Neural cell (in vitro differentiated cells): ENCODE measurements around the gene LHX4. TPM values are rescaled to one million over a fixed set of nuclear protein-coding genes. Genes with fewer than 3 reads are reported as not detected.

Source experiments
- H2AFZ ChIP-seq: fragments of 200-600, 300-800 bp; sonication (generic), shearing (Covaris generic); 2 replicates; pipeline ENCODE4 v1.6.0; 2014; ENCODE audit warnings: low read depth, mild to moderate bottlenecking, antibody characterized with exemption, low read length, moderate library complexity
- H3F3A ChIP-seq: fragments of 200-600 bp; shearing (Covaris generic); 2 replicates; pipeline ENCODE4 v1.6.1; 2016; ENCODE audit warnings: mild to moderate bottlenecking, moderate library complexity, mixed read lengths, antibody characterized with exemption, low read length; ENCODE audit not compliant: insufficient read depth, poor library complexity, severe bottlenecking
- H3K27ac ChIP-seq: fragments of 200-600, 300-800 bp; sonication (generic), shearing (Covaris generic); 2 replicates; pipeline ENCODE4 v1.5.1; 2014; ENCODE audit warnings: mild to moderate bottlenecking, low read length, moderate library complexity
- H3K27me3 ChIP-seq: fragments of 300-800, 200-600 bp; sonication (generic), shearing (Covaris generic); 2 replicates; pipeline ENCODE4 v1.6.0; 2014; ENCODE audit warnings: mild to moderate bottlenecking, low read depth, low read length, moderate library complexity; ENCODE audit not compliant: insufficient read depth
- H3K36me3 ChIP-seq: fragments of 300-800, 200-600 bp; sonication (generic), shearing (Covaris generic); 2 replicates; pipeline ENCODE4 v1.5.1; 2014; ENCODE audit warnings: mild to moderate bottlenecking, antibody characterized with exemption, low read length, moderate library complexity; ENCODE audit not compliant: insufficient read depth
- H3K4me2 ChIP-seq: fragments of 300-800, 200-600 bp; sonication (generic), shearing (Covaris generic); 2 replicates; pipeline ENCODE4 v1.6.0; 2014; ENCODE audit warnings: mild to moderate bottlenecking, low read length
- H3K4me3 ChIP-seq: fragments of 300-800, 200-600 bp; sonication (generic), shearing (Covaris generic); 2 replicates; pipeline ENCODE4 v1.5.1; 2014; ENCODE audit warnings: mild to moderate bottlenecking, low read length, moderate library complexity
- H3K79me2 ChIP-seq: fragments of 200-600 bp; shearing (Covaris generic); replicated peaks from 2 replicates; pipeline ENCODE4 v1.6.0; 2014; ENCODE audit warnings: mild to moderate bottlenecking, low read length, moderate library complexity; ENCODE audit not compliant: insufficient read depth
- H3K9ac ChIP-seq: fragments of 300-800, 200-600 bp; sonication (generic), shearing (Covaris generic); 2 replicates; pipeline ENCODE4 v1.6.1; 2016; ENCODE audit warnings: mild to moderate bottlenecking, low read length, mixed read lengths
- H3K9me2 ChIP-seq: fragments of 200-600 bp; shearing (Covaris generic); 2 replicates; pipeline ENCODE4 v1.6.1; 2016; ENCODE audit warnings: mild to moderate bottlenecking, low read length, mixed read lengths; ENCODE audit not compliant: insufficient read depth
- H3K9me3 ChIP-seq: fragments of 200-600, 300-800 bp; sonication (generic), shearing (Covaris generic); 2 replicates; pipeline ENCODE4 v1.6.1; 2016; ENCODE audit warnings: mild to moderate bottlenecking, mixed run types, low read length, moderate library complexity, mixed read lengths
- H4K20me1 ChIP-seq: fragments of 200-600 bp; shearing (Covaris generic); 2 replicates; pipeline ENCODE4 v1.6.1; 2016; ENCODE audit warnings: mild to moderate bottlenecking, mixed run types; ENCODE audit not compliant: insufficient read depth
- EP300 ChIP-seq: fragments of 450-650 bp; conservative IDR thresholded peaks from 2 replicates; pipeline ENCODE4 v1.6.1; 2014; ENCODE audit warnings: antibody characterized with exemption, mild to moderate bottlenecking, moderate library complexity; ENCODE audit not compliant: poor library complexity, severe bottlenecking
- EZH2 ChIP-seq: fragments of 200-600, 300-800 bp; shearing (Covaris generic), sonication (generic); IDR thresholded peaks from 2 replicates; pipeline ENCODE4 v1.6.1; 2014; ENCODE audit warnings: antibody characterized with exemption, low read length, borderline replicate concordance, mild to moderate bottlenecking; ENCODE audit not compliant: insufficient read depth, poor library complexity, severe bottlenecking
- MXI1 ChIP-seq: fragments of 450-650 bp; conservative IDR thresholded peaks from 2 replicates; pipeline ENCODE4 v1.6.1; 2014; ENCODE audit warnings: antibody characterized with exemption, mild to moderate bottlenecking; ENCODE audit not compliant: poor library complexity, severe bottlenecking
- POLR2AphosphoS5 ChIP-seq: IDR thresholded peaks from 2 replicates; pipeline ENCODE4 v1.6.1; 2012
- RAD21 ChIP-seq: fragments of 450-650 bp; conservative IDR thresholded peaks from 2 replicates; pipeline ENCODE4 v1.6.1; 2014; ENCODE audit warnings: antibody characterized with exemption, mild to moderate bottlenecking, moderate library complexity
- REST ChIP-seq: IDR thresholded peaks from 2 replicates; pipeline ENCODE4 v1.6.1; 2012; ENCODE audit warnings: borderline replicate concordance
- SMC3 ChIP-seq: fragments of 450-650 bp; conservative IDR thresholded peaks from 2 replicates; pipeline ENCODE4 v1.6.1; 2014; ENCODE audit warnings: antibody characterized with exemption, mild to moderate bottlenecking, moderate library complexity; ENCODE audit not compliant: poor library complexity
- TAF1 ChIP-seq: IDR thresholded peaks from 2 replicates; pipeline ENCODE4 v1.6.1; 2012; ENCODE audit warnings: low read depth
- polyA plus RNA-seq: library from polyadenylated mRNA; depleted of rRNA; stranded (reverse); fragments of >200 nt; gene quantifications from 2 replicates; pipeline ENCODE4 v1.2.3, GENCODE V29; 2014
- TF ChIP-seq, protein P1 (sequence below): fragments of 450-650 bp; IDR thresholded peaks from 2 replicates; pipeline ENCODE4 v1.5.1; 2014; ENCODE audit warnings: antibody characterized with exemption, mild to moderate bottlenecking, moderate library complexity; ENCODE audit not compliant: poor library complexity, severe bottlenecking

LHX4 gene
- polyA plus RNA-seq, 1 donor from 2014 or later = not detected

DNA sequence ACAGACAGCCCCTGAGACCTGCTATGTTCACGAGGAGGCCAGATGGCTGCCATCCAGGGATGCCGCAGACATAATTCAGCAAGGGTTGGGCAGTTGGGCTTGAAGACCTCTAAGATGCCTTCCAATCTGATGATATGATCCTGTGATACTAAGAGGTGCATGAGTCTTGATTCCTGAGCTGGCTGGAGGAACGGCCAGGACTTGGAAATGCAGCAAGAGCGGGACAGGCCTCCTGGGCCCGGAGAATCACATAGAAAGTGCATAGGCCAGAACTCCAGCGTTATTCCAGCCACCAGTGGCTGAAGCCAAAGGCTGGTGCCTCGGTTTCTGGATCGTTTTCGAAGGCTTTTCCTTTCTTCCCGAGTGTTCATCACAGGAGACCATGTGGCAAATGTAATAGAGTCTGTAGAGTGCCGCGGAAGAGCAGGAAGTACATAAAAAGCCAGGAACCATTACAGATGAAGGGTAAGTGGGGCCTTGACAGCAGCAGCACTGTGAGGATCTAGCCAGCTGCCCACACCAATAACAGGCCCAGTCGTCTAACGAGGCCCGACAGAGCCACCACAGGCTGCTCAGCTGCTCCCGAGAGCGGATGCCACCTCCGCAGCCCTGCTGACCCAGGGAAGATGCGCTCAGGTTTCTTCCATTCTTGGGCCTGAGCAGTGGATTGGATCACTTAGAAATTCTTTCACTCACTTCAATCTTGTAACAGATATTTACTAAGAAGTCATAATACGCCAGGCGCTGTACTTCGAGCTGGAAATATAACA lies 14.0 kb upstream of the LHX4 start:
- no peaks in the 10 kb centered on the region for H3K36me3 ChIP-seq
- H4K20me1 ChIP-seq = no peaks in the 10 kb centered on the region
- no peaks in the 10 kb centered on the region for H3K79me2 ChIP-seq
- H3K9ac ChIP-seq = no peak overlapping the region
- no peak for TF ChIP-seq TAF1
- no peak for TF ChIP-seq REST
- no peak for TF ChIP-seq MXI1
- TF ChIP-seq EZH2 = no peak
- no peaks in the 10 kb centered on the region for H3K27me3 ChIP-seq
- H3K4me3 ChIP-seq = no peak overlapping the region
- H3F3A ChIP-seq = no peaks in the 10 kb centered on the region
- no peak overlapping the region for H3K4me2 ChIP-seq
- H2AFZ ChIP-seq = no peak overlapping the region
- H3K9me3 ChIP-seq = no peaks in the 10 kb centered on the region
- no peak overlapping the region for H3K27ac ChIP-seq
- H3K9me2 ChIP-seq = no peaks in the 10 kb centered on the region

DNA sequence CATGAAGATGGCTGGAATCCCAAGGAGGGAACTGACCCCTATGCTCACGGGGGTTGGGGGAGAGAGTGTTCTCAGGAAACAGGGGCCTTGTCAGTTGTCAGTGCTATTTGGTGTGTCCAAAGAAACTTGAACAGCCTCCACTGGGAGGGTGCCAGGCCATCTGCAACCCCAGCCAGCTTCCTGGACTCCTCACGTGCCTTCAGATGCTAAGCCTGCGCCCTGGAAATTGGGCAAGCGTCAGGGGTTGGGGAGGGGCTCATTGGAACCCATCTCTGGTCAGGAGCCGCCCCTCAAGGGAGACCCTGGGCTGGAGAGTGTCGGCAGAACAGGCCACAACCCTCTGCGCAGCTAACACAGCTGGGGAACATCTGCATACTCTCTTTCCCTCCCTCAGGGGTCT lies 13.1 kb upstream of the LHX4 start:
- Histone ChIP-seq H3K4me3 (no peak overlapping the region), H3K36me3 (no peaks in the 10 kb centered on the region), H3K79me2 (no peaks in the 10 kb centered on the region), H4K20me1 (no peaks in the 10 kb centered on the region), H3K9me3 (no peaks in the 10 kb centered on the region), H3K27me3 (no peaks in the 10 kb centered on the region), H3K27ac (no peak overlapping the region), H3K4me2 (no peak overlapping the region), H2AFZ (no peak overlapping the region), H3K9me2 (no peaks in the 10 kb centered on the region), H3K9ac (no peak overlapping the region), H3F3A (no peaks in the 10 kb centered on the region)
- TF ChIP-seq RAD21 = no peak
- no peak for TF ChIP-seq TAF1
- no peak for TF ChIP-seq EZH2
- TF ChIP-seq SMC3 = no peak
- no peak for TF ChIP-seq EP300
- TF ChIP-seq MXI1 = no peak
- TF ChIP-seq REST = no peak
- TF ChIP-seq, protein P1, sequence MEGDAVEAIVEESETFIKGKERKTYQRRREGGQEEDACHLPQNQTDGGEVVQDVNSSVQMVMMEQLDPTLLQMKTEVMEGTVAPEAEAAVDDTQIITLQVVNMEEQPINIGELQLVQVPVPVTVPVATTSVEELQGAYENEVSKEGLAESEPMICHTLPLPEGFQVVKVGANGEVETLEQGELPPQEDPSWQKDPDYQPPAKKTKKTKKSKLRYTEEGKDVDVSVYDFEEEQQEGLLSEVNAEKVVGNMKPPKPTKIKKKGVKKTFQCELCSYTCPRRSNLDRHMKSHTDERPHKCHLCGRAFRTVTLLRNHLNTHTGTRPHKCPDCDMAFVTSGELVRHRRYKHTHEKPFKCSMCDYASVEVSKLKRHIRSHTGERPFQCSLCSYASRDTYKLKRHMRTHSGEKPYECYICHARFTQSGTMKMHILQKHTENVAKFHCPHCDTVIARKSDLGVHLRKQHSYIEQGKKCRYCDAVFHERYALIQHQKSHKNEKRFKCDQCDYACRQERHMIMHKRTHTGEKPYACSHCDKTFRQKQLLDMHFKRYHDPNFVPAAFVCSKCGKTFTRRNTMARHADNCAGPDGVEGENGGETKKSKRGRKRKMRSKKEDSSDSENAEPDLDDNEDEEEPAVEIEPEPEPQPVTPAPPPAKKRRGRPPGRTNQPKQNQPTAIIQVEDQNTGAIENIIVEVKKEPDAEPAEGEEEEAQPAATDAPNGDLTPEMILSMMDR = no peak
- no peak for TF ChIP-seq POLR2AphosphoS5
